GM19238 (cell line): ENCODE data around the gene CARM1.
"Not testable (repeated sequence)": the region's sequence is repeated elsewhere in the genome, so short reads cannot be mapped to it uniquely, and the experiment has no call there.

ENCODE experiments used
- DNase-seq: peaks from one replicate; pipeline ENCODE4 v3.0.0; 2011; ENCODE audit warnings: low spot score; ENCODE audit not compliant: insufficient read length

CARM1 gene

GRCh38 chr19:10928563-10929401 is 57.4 kb downstream of the CARM1 start, which contains the start of the genes TIMM29 and YIPF2:
Gene TIMM29 (plus strand): TSS chr19:10928811. CDS start chr19:10928823, 12 bp downstream.
Gene YIPF2 (minus strand): TSS chr19:10928639. CDS start chr19:10928410, 229 bp downstream.
- DNase-seq = peak; percentile 98

GRCh38 chr19:10929402-10929794 is 58.0 kb downstream of the CARM1 start:
- DNase-seq = no peak

GRCh38 chr19:10935371-10936059 is 64.2 kb downstream of the CARM1 start:
- DNase-seq = no peak

GRCh38 chr19:10936661-10937084 is 65.3 kb downstream of the CARM1 start:
- DNase-seq = no peak

- DNase-seq = not testable (repeated sequence)
Measured at GRCh38 chr19:10941649-10942048, 70.3 kb downstream of the CARM1 start.

- not testable (repeated sequence) for DNase-seq
Measured at GRCh38 chr19:10943412-10943811, 72.1 kb downstream of the CARM1 start.

- DNase-seq = no peak
Measured at GRCh38 chr19:10945264-10945663, 73.9 kb downstream of the CARM1 start.

GRCh38 chr19:10946958-10947657 is 75.8 kb downstream of the CARM1 start:
- no peak for DNase-seq

GRCh38 chr19:10952809-10953208 is 81.5 kb downstream of the CARM1 start:
- no peak for DNase-seq

GRCh38 chr19:10959277-10959968 is 88.1 kb downstream of the CARM1 start:
- DNase-seq = not testable (repeated sequence)

- peak; percentile 98 for DNase-seq
Measured at GRCh38 chr19:10960314-10961072, 89.1 kb downstream of the CARM1 start, which contains the start of gene SMARCA4. Gene SMARCA4 (plus strand): TSS chr19:10961030. CDS start chr19:10984152, 23,122 bp downstream.

GRCh38 chr19:10961073-10961860 is 89.9 kb downstream of the CARM1 start:
- DNase-seq = no peak

GRCh38 chr19:10962863-10963262 is 91.5 kb downstream of the CARM1 start:
- DNase-seq = no peak

- no peak for DNase-seq
Measured at GRCh38 chr19:10963865-10964264, 92.5 kb downstream of the CARM1 start.

- DNase-seq = no peak
Measured at GRCh38 chr19:10964903-10965302, 93.5 kb downstream of the CARM1 start.

GRCh38 chr19:10965398-10965797 is 94.0 kb downstream of the CARM1 start:
- DNase-seq = no peak

GRCh38 chr19:10966809-10967208 is 95.5 kb downstream of the CARM1 start:
- no peak for DNase-seq

- DNase-seq = no peak
Measured at GRCh38 chr19:10968527-10969135, 97.3 kb downstream of the CARM1 start.

- no peak for DNase-seq
Measured at GRCh38 chr19:10971107-10971726, 99.9 kb downstream of the CARM1 start.
